ENCODE results near the gene ATXN3L. TPM values are rescaled to one million over a fixed set of nuclear protein-coding genes. Genes with fewer than 3 reads are reported as not detected.

The ATXN3L gene
- total RNA-seq, 1 donor from 2014 or later = not detected

DNA sequence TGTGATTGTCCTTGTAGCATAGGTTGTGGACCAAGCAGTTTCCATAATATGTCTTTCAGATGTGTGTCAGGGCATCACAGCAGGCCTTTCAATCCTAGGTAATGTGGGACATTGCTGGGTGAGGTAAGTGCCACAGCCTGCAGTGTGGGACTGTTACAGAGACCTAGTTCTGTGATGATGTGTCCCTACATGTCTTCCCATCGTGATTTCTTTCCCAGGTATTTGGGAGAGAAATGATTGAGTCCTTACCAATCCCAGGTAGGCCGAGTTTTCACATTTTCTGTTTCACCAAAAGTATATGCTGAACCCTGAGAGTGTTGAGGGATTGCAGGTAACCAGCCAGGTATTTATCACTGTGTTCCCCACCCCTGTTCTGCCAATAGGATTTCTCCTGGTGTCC lies 10.6 kb upstream of the ATXN3L start:
- H3K4me3 ChIP-seq (ENCODE audit: low read depth, low read length) = no peak overlapping the region
- no peaks in the 10 kb centered on the region for H3K36me3 ChIP-seq (ENCODE audit: control insufficient read depth, insufficient read depth, low read length)
- DNase-seq (ENCODE audit: low read depth) = peak; percentile 64
- TF ChIP-seq, protein P1, sequence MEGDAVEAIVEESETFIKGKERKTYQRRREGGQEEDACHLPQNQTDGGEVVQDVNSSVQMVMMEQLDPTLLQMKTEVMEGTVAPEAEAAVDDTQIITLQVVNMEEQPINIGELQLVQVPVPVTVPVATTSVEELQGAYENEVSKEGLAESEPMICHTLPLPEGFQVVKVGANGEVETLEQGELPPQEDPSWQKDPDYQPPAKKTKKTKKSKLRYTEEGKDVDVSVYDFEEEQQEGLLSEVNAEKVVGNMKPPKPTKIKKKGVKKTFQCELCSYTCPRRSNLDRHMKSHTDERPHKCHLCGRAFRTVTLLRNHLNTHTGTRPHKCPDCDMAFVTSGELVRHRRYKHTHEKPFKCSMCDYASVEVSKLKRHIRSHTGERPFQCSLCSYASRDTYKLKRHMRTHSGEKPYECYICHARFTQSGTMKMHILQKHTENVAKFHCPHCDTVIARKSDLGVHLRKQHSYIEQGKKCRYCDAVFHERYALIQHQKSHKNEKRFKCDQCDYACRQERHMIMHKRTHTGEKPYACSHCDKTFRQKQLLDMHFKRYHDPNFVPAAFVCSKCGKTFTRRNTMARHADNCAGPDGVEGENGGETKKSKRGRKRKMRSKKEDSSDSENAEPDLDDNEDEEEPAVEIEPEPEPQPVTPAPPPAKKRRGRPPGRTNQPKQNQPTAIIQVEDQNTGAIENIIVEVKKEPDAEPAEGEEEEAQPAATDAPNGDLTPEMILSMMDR (IDR thresholded peaks at IDR 0.05; ENCODE audit: insufficient read depth, low read length, severe bottlenecking) = no peak
- H3K27me3 ChIP-seq (ENCODE audit: control insufficient read depth, insufficient read depth, low read length) = no peaks in the 10 kb centered on the region
- FAIRE-seq = no peak

DNA sequence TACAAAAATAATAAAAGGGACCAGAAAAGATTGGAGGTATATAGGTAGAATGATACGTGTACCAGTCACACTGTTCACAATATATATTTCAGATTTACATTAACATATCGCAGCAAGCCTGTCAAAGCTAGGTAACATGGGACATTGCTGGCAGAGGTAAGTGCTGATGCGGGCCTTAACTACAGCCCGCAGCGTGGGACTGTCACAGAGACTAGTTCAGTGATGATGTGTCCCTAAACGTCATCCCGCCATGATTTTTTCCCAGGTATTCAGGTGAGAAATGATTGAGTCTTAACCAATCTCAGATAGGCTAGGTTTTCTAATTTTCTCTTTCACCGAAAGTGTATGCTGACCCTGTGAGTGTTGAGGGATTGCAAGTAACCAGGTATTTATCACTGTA lies 7.8 kb upstream of the ATXN3L start:
- H3K27me3 ChIP-seq (ENCODE audit: control insufficient read depth, insufficient read depth, low read length) = no peaks in the 10 kb centered on the region
- DNase-seq (ENCODE audit: low read depth) (no peak), FAIRE-seq (no peak)
- no peaks in the 10 kb centered on the region for H3K36me3 ChIP-seq (ENCODE audit: control insufficient read depth, insufficient read depth, low read length)
- H3K4me3 ChIP-seq (ENCODE audit: low read depth, low read length) = no peak overlapping the region
- TF ChIP-seq, protein P1 (IDR thresholded peaks at IDR 0.05; ENCODE audit: insufficient read depth, low read length, severe bottlenecking) = no peak

DNA sequence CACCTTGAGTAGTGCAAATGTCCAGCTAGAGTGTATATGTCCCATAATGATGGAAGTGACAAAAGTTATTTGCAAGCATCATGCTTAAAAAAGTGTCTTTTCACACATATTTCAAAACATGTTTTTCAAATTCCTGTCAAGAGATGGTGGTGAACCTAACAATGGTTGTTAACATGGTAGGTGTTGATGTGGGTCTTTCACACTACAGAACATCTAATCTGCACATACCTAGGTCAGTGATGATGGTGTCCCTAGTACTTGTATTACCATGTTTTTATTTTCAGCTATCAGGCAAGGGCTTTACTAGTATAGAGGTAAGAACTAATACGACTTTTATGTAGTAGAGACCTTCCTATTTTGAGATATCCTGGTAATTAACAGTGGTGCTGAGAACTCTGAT lies 3.4 kb upstream of the ATXN3L start:
- Histone ChIP-seq H3K4me3 (ENCODE audit: low read depth, low read length) (no peak overlapping the region), H3K36me3 (ENCODE audit: control insufficient read depth, insufficient read depth, low read length) (no peaks in the 10 kb centered on the region), H3K27me3 (ENCODE audit: control insufficient read depth, insufficient read depth, low read length) (no peaks in the 10 kb centered on the region)
- no peak for DNase-seq (ENCODE audit: low read depth)
- FAIRE-seq = peak; percentile 79
- TF ChIP-seq, protein P1 (IDR thresholded peaks at IDR 0.05; ENCODE audit: insufficient read depth, low read length, severe bottlenecking) = no peak

DNA sequence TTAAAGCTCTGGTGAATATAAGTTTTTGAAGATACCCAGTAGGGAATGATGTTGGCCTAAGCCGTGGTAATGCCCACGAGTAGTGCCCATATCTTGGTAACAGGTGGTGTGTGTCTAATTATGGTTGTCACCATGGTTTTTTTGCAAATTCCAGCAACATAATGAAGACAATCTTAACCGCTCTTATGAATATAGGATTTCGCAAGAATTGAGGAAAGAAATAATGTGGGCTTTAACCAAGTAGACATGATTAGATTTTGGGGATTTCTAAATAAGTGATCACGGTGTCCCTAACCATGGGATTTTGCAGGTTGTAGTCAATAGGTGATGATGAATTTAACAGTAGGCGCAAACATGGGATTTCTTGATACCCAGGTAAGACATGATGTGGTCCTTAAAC lies 2.5 kb downstream of the ATXN3L start:
- TF ChIP-seq, protein P1 (IDR thresholded peaks at IDR 0.05; ENCODE audit: insufficient read depth, low read length, severe bottlenecking) = no peak
- DNase-seq (ENCODE audit: low read depth) (no peak), FAIRE-seq (no peak)
- no peaks in the 10 kb centered on the region for H3K36me3 ChIP-seq (ENCODE audit: control insufficient read depth, insufficient read depth, low read length)
- H3K27me3 ChIP-seq (ENCODE audit: control insufficient read depth, insufficient read depth, low read length) = no peaks in the 10 kb centered on the region
- H3K4me3 ChIP-seq (ENCODE audit: low read depth, low read length) = no peak overlapping the region

DNA sequence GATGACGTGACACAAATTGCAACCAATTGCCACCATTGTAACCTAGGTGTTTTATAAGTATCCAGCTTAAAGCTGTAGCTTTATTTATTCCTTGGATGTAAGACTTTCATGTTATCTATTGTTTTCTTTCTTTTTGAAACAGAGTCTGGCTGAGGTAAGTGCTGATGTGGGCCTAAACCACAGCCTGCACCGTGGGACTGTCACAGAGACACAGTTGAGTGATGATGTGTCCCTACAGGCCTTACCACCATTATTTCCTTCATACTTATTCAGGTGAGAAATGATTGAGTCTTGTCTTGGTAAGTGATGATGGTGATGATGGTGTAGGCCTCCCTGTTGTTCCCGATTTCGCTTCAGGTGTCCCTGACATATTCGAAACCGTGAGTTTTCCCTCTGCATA lies 8.3 kb downstream of the ATXN3L start:
- FAIRE-seq (no peak), DNase-seq (ENCODE audit: low read depth) (no peak)
- TF ChIP-seq, protein P1 (IDR thresholded peaks at IDR 0.05; ENCODE audit: insufficient read depth, low read length, severe bottlenecking) = no peak
- Histone ChIP-seq H3K36me3 (ENCODE audit: control insufficient read depth, insufficient read depth, low read length) (no peaks in the 10 kb centered on the region), H3K4me3 (ENCODE audit: low read depth, low read length) (no peak overlapping the region), H3K27me3 (ENCODE audit: control insufficient read depth, insufficient read depth, low read length) (no peaks in the 10 kb centered on the region)

DNA sequence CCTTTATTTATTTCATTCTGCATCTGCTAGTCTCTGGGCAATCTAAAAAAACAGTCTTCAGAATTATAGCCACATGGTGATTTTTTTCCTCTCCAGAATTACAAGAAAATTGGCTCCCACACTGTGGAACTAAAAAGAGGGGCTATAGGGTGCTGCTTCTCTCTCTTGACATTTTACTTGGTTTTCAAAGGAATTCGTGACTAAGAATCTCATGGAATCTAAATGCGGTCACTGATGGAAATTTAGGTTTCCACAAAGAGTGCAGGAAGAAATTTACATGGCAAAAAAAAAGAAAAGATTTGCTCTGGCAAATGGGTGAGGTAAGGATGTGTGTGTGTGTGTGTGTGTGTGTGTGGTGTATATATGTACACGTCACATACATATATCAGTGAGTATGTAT lies 10.2 kb downstream of the ATXN3L start:
- FAIRE-seq = no peak
- TF ChIP-seq, protein P1 (IDR thresholded peaks at IDR 0.05; ENCODE audit: insufficient read depth, low read length, severe bottlenecking) = no peak
- no peaks in the 10 kb centered on the region for H3K36me3 ChIP-seq (ENCODE audit: control insufficient read depth, insufficient read depth, low read length)

More for the DNA sequence above, 10.2 kb downstream of the ATXN3L start:
- H3K4me3 ChIP-seq (ENCODE audit: low read depth, low read length) = no peak overlapping the region
- DNase-seq (ENCODE audit: low read depth) = no peak
- H3K27me3 ChIP-seq (ENCODE audit: control insufficient read depth, insufficient read depth, low read length) = no peaks in the 10 kb centered on the region

Measured in bronchial epithelial cell (primary cell).